ENCODE results near the gene NIT1. TPM values are rescaled to one million over a fixed set of nuclear protein-coding genes. Genes with fewer than 3 reads are reported as not detected.

Gene NIT1
- polyA plus RNA-seq, 4 donors = 51.3 to 131 (median 83.2) TPM

- DNase-seq = no peak
- Histone ChIP-seq H3K4me1 (ENCODE audit: control insufficient read depth in 3 of 3, insufficient read depth in 2 of 3, low read depth in 1 of 3, low read length in 2 of 3) (no peaks in the 10 kb centered on the region), H3K36me3 (ENCODE audit: control insufficient read depth in 3 of 3, insufficient read depth in 2 of 3, low read depth in 1 of 3, low read length in 3 of 3) (peaks cover 0 to 6% (median 0%) of the 10 kb centered on the region in 3 donors), H3K27ac (ENCODE audit: low read depth in 1 of 3, low read length in 2 of 3) (no peak overlapping the region), H3K27me3 (ENCODE audit: control insufficient read depth in 3 of 3, insufficient read depth in 3 of 3, low read length in 3 of 3) (no peaks in the 10 kb centered on the region), H3K4me3 (ENCODE audit: low read depth in 1 of 3, low read length in 3 of 3) (no peak overlapping the region), H3K9me3 (ENCODE audit: control insufficient read depth in 2 of 2, insufficient read depth in 1 of 2, low read depth in 1 of 2, low read length in 1 of 2) (peaks cover 0 to 4% of the 10 kb centered on the region in 2 donors)
- 87 to 94% (median 94%) methylated on average over 16 to 19 of the region's 19 CpGs for WGBS, 3 donors
- FAIRE-seq = no peak
These were observed 45.0 kb upstream of the NIT1 start for GRCh38 chr1:161072751-161073449.

GRCh38 chr1:161073474-161074121 lies 44.3 kb upstream of the NIT1 start:
- peaks cover 0 to 4% of the 10 kb centered on the region in 2 donors for H3K9me3 ChIP-seq (ENCODE audit: control insufficient read depth in 2 of 2, insufficient read depth in 1 of 2, low read depth in 1 of 2, low read length in 1 of 2)
- no peak overlapping the region for H3K4me3 ChIP-seq (ENCODE audit: low read depth in 1 of 3, low read length in 3 of 3)
- H3K27me3 ChIP-seq (ENCODE audit: control insufficient read depth in 3 of 3, insufficient read depth in 3 of 3, low read length in 3 of 3) = no peaks in the 10 kb centered on the region
- WGBS, 3 donors = 37 to 62% (median 48%) methylated on average over 7 of the region's 7 CpGs
- peaks cover 0 to 6% (median 0%) of the 10 kb centered on the region in 3 donors for H3K36me3 ChIP-seq (ENCODE audit: control insufficient read depth in 3 of 3, insufficient read depth in 2 of 3, low read depth in 1 of 3, low read length in 3 of 3)
- H3K4me1 ChIP-seq (ENCODE audit: control insufficient read depth in 3 of 3, insufficient read depth in 2 of 3, low read depth in 1 of 3, low read length in 2 of 3) = no peaks in the 10 kb centered on the region
- FAIRE-seq (no peak), DNase-seq (peak in 1 of 2 donors; percentile 64)
- H3K27ac ChIP-seq (ENCODE audit: low read depth in 1 of 3, low read length in 2 of 3) = no peak overlapping the region

- Histone ChIP-seq H3K9me3 (ENCODE audit: control insufficient read depth in 2 of 2, insufficient read depth in 1 of 2, low read depth in 1 of 2, low read length in 1 of 2) (peaks cover 0 to 4% of the 10 kb centered on the region in 2 donors), H3K27ac (ENCODE audit: low read depth in 1 of 3, low read length in 2 of 3) (no peak overlapping the region), H3K27me3 (ENCODE audit: control insufficient read depth in 3 of 3, insufficient read depth in 3 of 3, low read length in 3 of 3) (peaks cover 0 to 8% (median 0%) of the 10 kb centered on the region in 3 donors), H3K36me3 (ENCODE audit: control insufficient read depth in 3 of 3, insufficient read depth in 2 of 3, low read depth in 1 of 3, low read length in 3 of 3) (peaks cover 0 to 6% (median 0%) of the 10 kb centered on the region in 3 donors), H3K4me3 (ENCODE audit: low read depth in 1 of 3, low read length in 3 of 3) (no peak overlapping the region), H3K4me1 (ENCODE audit: control insufficient read depth in 3 of 3, insufficient read depth in 2 of 3, low read depth in 1 of 3, low read length in 2 of 3) (no peaks in the 10 kb centered on the region)
- DNase-seq (no peak), FAIRE-seq (no peak)
- WGBS, 3 donors = 83 to 92% (median 85%) methylated on average over 12 of the region's 12 CpGs
These were observed 43.1 kb upstream of the NIT1 start for GRCh38 chr1:161074676-161075368.

GRCh38 chr1:161076410-161076809 lies 41.5 kb upstream of the NIT1 start:
- Histone ChIP-seq H3K4me3 (ENCODE audit: low read depth in 1 of 3, low read length in 3 of 3) (no peak overlapping the region), H3K27ac (ENCODE audit: low read depth in 1 of 3, low read length in 2 of 3) (no peak overlapping the region), H3K9me3 (ENCODE audit: control insufficient read depth in 2 of 2, insufficient read depth in 1 of 2, low read depth in 1 of 2, low read length in 1 of 2) (no peaks in the 10 kb centered on the region), H3K36me3 (ENCODE audit: control insufficient read depth in 3 of 3, insufficient read depth in 2 of 3, low read depth in 1 of 3, low read length in 3 of 3) (peaks cover 0 to 6% (median 0%) of the 10 kb centered on the region in 3 donors), H3K4me1 (ENCODE audit: control insufficient read depth in 3 of 3, insufficient read depth in 2 of 3, low read depth in 1 of 3, low read length in 2 of 3) (peaks cover 0 to 2% (median 0%) of the 10 kb centered on the region in 3 donors), H3K27me3 (ENCODE audit: control insufficient read depth in 3 of 3, insufficient read depth in 3 of 3, low read length in 3 of 3) (peaks cover 0 to 8% (median 0%) of the 10 kb centered on the region in 3 donors)
- DNase-seq (no peak), FAIRE-seq (no peak)

GRCh38 chr1:161077426-161077825 lies 40.5 kb upstream of the NIT1 start:
- H3K9me3 ChIP-seq (ENCODE audit: control insufficient read depth in 2 of 2, insufficient read depth in 1 of 2, low read depth in 1 of 2, low read length in 1 of 2) = no peaks in the 10 kb centered on the region

GRCh38 chr1:161079436-161080110 lies 38.3 kb upstream of the NIT1 start:
- H3K36me3 ChIP-seq (ENCODE audit: control insufficient read depth in 3 of 3, insufficient read depth in 2 of 3, low read depth in 1 of 3, low read length in 3 of 3) = peaks cover 0 to 6% (median 0%) of the 10 kb centered on the region in 3 donors
- no peaks in the 10 kb centered on the region for H3K9me3 ChIP-seq (ENCODE audit: control insufficient read depth in 2 of 2, insufficient read depth in 1 of 2, low read depth in 1 of 2, low read length in 1 of 2)
- H3K27me3 ChIP-seq (ENCODE audit: control insufficient read depth in 3 of 3, insufficient read depth in 3 of 3, low read length in 3 of 3) = peaks cover 0 to 8% (median 0%) of the 10 kb centered on the region in 3 donors
- WGBS, 3 donors = 71 to 94% (median 87%) methylated on average over 38 to 41 of the region's 41 CpGs
- no peak overlapping the region for H3K27ac ChIP-seq (ENCODE audit: low read depth in 1 of 3, low read length in 2 of 3)
- FAIRE-seq (no peak), DNase-seq (no peak)
- H3K4me3 ChIP-seq (ENCODE audit: low read depth in 1 of 3, low read length in 3 of 3) = no peak overlapping the region
- peaks cover 0 to 18% (median 6%) of the 10 kb centered on the region in 3 donors for H3K4me1 ChIP-seq (ENCODE audit: control insufficient read depth in 3 of 3, insufficient read depth in 2 of 3, low read depth in 1 of 3, low read length in 2 of 3)

More at GRCh38 chr1:161077426-161077825, 40.5 kb upstream of the NIT1 start:
- WGBS, 3 donors = 80 to 96% (median 91%) methylated on average over 9 of the region's 9 CpGs
- no peak for FAIRE-seq
- H3K36me3 ChIP-seq (ENCODE audit: control insufficient read depth in 3 of 3, insufficient read depth in 2 of 3, low read depth in 1 of 3, low read length in 3 of 3) = peaks cover 0 to 6% (median 0%) of the 10 kb centered on the region in 3 donors
- H3K27ac ChIP-seq (ENCODE audit: low read depth in 1 of 3, low read length in 2 of 3) = no peak overlapping the region
- H3K4me3 ChIP-seq (ENCODE audit: low read depth in 1 of 3, low read length in 3 of 3) = no peak overlapping the region
- no peak for DNase-seq
- peaks cover 0 to 2% (median 0%) of the 10 kb centered on the region in 3 donors for H3K4me1 ChIP-seq (ENCODE audit: control insufficient read depth in 3 of 3, insufficient read depth in 2 of 3, low read depth in 1 of 3, low read length in 2 of 3)
- H3K27me3 ChIP-seq (ENCODE audit: control insufficient read depth in 3 of 3, insufficient read depth in 3 of 3, low read length in 3 of 3) = peaks cover 0 to 8% (median 0%) of the 10 kb centered on the region in 3 donors

- no peak overlapping the region for H3K27ac ChIP-seq (ENCODE audit: low read depth in 1 of 3, low read length in 2 of 3)
- H3K4me1 ChIP-seq (ENCODE audit: control insufficient read depth in 3 of 3, insufficient read depth in 2 of 3, low read depth in 1 of 3, low read length in 2 of 3) = peaks cover 0 to 22% (median 6%) of the 10 kb centered on the region in 3 donors
- no peaks in the 10 kb centered on the region for H3K9me3 ChIP-seq (ENCODE audit: control insufficient read depth in 2 of 2, insufficient read depth in 1 of 2, low read depth in 1 of 2, low read length in 1 of 2)
- H3K36me3 ChIP-seq (ENCODE audit: control insufficient read depth in 3 of 3, insufficient read depth in 2 of 3, low read depth in 1 of 3, low read length in 3 of 3) = peaks cover 0 to 6% (median 0%) of the 10 kb centered on the region in 3 donors
- WGBS, 3 donors = 59 to 77% (median 72%) methylated on average over 5 of the region's 5 CpGs
- H3K27me3 ChIP-seq (ENCODE audit: control insufficient read depth in 3 of 3, insufficient read depth in 3 of 3, low read length in 3 of 3) = peaks cover 0 to 8% (median 0%) of the 10 kb centered on the region in 3 donors
- FAIRE-seq (no peak), DNase-seq (peak in 1 of 2 donors; percentile 32)
- H3K4me3 ChIP-seq (ENCODE audit: low read depth in 1 of 3, low read length in 3 of 3) = no peak overlapping the region
These were observed 37.2 kb upstream of the NIT1 start for GRCh38 chr1:161080441-161081405.
